ENCODE data around the gene SMARCD2.
"Not testable (repeated sequence)": the region's sequence is repeated elsewhere in the genome, so short reads cannot be mapped to it uniquely, and the experiment has no call there.

The SMARCD2 gene

GRCh38 chr17:63796375-63796774 lies 46.1 kb downstream of the SMARCD2 start:
- not testable (repeated sequence) for H3K4me3 ChIP-seq (ENCODE audit: low read length); H3K27me3 ChIP-seq (ENCODE audit: insufficient read depth, low read length); H3K4me1 ChIP-seq (ENCODE audit: insufficient read depth, low read length); H3K9ac ChIP-seq (ENCODE audit: low read depth, low read length); H3K27ac ChIP-seq (ENCODE audit: low read depth, low read length); H3K9me3 ChIP-seq (ENCODE audit: insufficient read depth, low read depth, low read length)
- WGBS, result 95% methylated on average over 10 of the region's 10 CpGs
- H3K36me3 ChIP-seq (ENCODE audit: insufficient read depth, low read length), result peaks cover 100% of the 10 kb centered on the region

GRCh38 chr17:63792055-63792729 lies 50.3 kb downstream of the SMARCD2 start:
- H3K4me1 ChIP-seq (ENCODE audit: insufficient read depth, low read length), result no peaks in the 10 kb centered on the region
- H3K9ac ChIP-seq (ENCODE audit: low read depth, low read length), result no peak overlapping the region
- no peaks in the 10 kb centered on the region for H3K9me3 ChIP-seq (ENCODE audit: insufficient read depth, low read depth, low read length)
- no peak overlapping the region for H3K4me3 ChIP-seq (ENCODE audit: low read length)
- H3K36me3 ChIP-seq (ENCODE audit: insufficient read depth, low read length), result peaks cover 100% of the 10 kb centered on the region
- no peak overlapping the region for H3K27ac ChIP-seq (ENCODE audit: low read depth, low read length)
- H3K27me3 ChIP-seq (ENCODE audit: insufficient read depth, low read length), result no peaks in the 10 kb centered on the region
- WGBS, result 100% methylated on average over 3 of the region's 3 CpGs

GRCh38 chr17:63790057-63790456 lies 52.4 kb downstream of the SMARCD2 start:
- Histone ChIP-seq H3K36me3 (ENCODE audit: insufficient read depth, low read length) (peaks cover 99% of the 10 kb centered on the region), H3K9ac (ENCODE audit: low read depth, low read length) (no peak overlapping the region), H3K4me1 (ENCODE audit: insufficient read depth, low read length) (no peaks in the 10 kb centered on the region), H3K4me3 (ENCODE audit: low read length) (no peak overlapping the region), H3K9me3 (ENCODE audit: insufficient read depth, low read depth, low read length) (no peaks in the 10 kb centered on the region), H3K27ac (ENCODE audit: low read depth, low read length) (no peak overlapping the region), H3K27me3 (ENCODE audit: insufficient read depth, low read length) (no peaks in the 10 kb centered on the region)
- WGBS, result 94% methylated on average over 4 of the region's 6 CpGs

GRCh38 chr17:63786971-63787711 lies 55.3 kb downstream of the SMARCD2 start:
- Histone ChIP-seq H3K27ac (ENCODE audit: low read depth, low read length) (no peak overlapping the region), H3K36me3 (ENCODE audit: insufficient read depth, low read length) (peaks cover 96% of the 10 kb centered on the region), H3K9ac (ENCODE audit: low read depth, low read length) (no peak overlapping the region), H3K27me3 (ENCODE audit: insufficient read depth, low read length) (no peaks in the 10 kb centered on the region), H3K9me3 (ENCODE audit: insufficient read depth, low read depth, low read length) (no peaks in the 10 kb centered on the region), H3K4me3 (ENCODE audit: low read length) (no peak overlapping the region), H3K4me1 (ENCODE audit: insufficient read depth, low read length) (no peaks in the 10 kb centered on the region)
- 97% methylated on average over 12 of the region's 13 CpGs for WGBS

- H3K4me3 ChIP-seq (ENCODE audit: low read length), result no peak overlapping the region
- H3K27ac ChIP-seq (ENCODE audit: low read depth, low read length), result no peak overlapping the region
- 100% methylated on average over 1 of the region's 1 CpG for WGBS
- no peaks in the 10 kb centered on the region for H3K4me1 ChIP-seq (ENCODE audit: insufficient read depth, low read length)
- H3K9ac ChIP-seq (ENCODE audit: low read depth, low read length), result no peak overlapping the region
- H3K27me3 ChIP-seq (ENCODE audit: insufficient read depth, low read length), result no peaks in the 10 kb centered on the region
- peaks cover 88% of the 10 kb centered on the region for H3K36me3 ChIP-seq (ENCODE audit: insufficient read depth, low read length)
- no peaks in the 10 kb centered on the region for H3K9me3 ChIP-seq (ENCODE audit: insufficient read depth, low read depth, low read length)
Measured at GRCh38 chr17:63786117-63786516, 56.4 kb downstream of the SMARCD2 start.

GRCh38 chr17:63785556-63785955 lies 56.9 kb downstream of the SMARCD2 start:
- H3K9me3 ChIP-seq (ENCODE audit: insufficient read depth, low read depth, low read length), result no peaks in the 10 kb centered on the region
- H3K4me1 ChIP-seq (ENCODE audit: insufficient read depth, low read length), result no peaks in the 10 kb centered on the region
- H3K27me3 ChIP-seq (ENCODE audit: insufficient read depth, low read length), result no peaks in the 10 kb centered on the region
- WGBS, result 100% methylated on average over 1 of the region's 1 CpG
- peaks cover 88% of the 10 kb centered on the region for H3K36me3 ChIP-seq (ENCODE audit: insufficient read depth, low read length)
- H3K4me3 ChIP-seq (ENCODE audit: low read length), result no peak overlapping the region
- H3K9ac ChIP-seq (ENCODE audit: low read depth, low read length), result no peak overlapping the region
- H3K27ac ChIP-seq (ENCODE audit: low read depth, low read length), result no peak overlapping the region

DNA sequence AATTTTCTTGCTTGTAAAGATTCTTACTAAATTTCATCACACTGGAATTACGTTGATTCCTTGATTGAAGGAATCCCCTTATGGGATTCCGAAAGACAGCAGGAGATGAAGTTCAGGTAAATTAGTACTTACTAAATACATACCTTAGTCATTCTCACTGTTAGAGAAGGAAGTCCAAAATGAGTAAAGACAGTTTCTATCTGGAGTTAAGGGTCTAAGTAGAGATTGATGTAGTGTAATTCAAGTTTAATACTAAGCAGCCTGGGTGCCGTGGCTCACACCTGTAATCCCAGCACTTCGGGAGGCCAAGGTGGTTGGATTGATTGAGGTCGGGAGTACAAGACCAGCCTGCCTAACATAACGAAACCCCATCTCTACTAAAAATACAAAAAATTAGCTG lies 59.0 kb downstream of the SMARCD2 start:
- H3K36me3 ChIP-seq (ENCODE audit: insufficient read depth, low read length), result peaks cover 85% of the 10 kb centered on the region
- no peaks in the 10 kb centered on the region for H3K9me3 ChIP-seq (ENCODE audit: insufficient read depth, low read depth, low read length)
- H3K4me1 ChIP-seq (ENCODE audit: insufficient read depth, low read length), result no peaks in the 10 kb centered on the region
- H3K4me3 ChIP-seq (ENCODE audit: low read length), result no peak overlapping the region
- 90% methylated on average over 4 of the region's 6 CpGs for WGBS
- no peaks in the 10 kb centered on the region for H3K27me3 ChIP-seq (ENCODE audit: insufficient read depth, low read length)
- H3K27ac ChIP-seq (ENCODE audit: low read depth, low read length), result no peak overlapping the region
- H3K9ac ChIP-seq (ENCODE audit: low read depth, low read length), result no peak overlapping the region

Data from HUES64 (cell line).